Panc1 (cell line): ENCODE measurements around the gene MAPK10. TPM values are rescaled to one million over a fixed set of nuclear protein-coding genes. Genes with fewer than 3 reads are reported as not detected.

Experiments used
- ATAC-seq: fragments of 200-7000 bp; cut with Tn5 transposase; 2 replicates; pipeline ENCODE4 v1.9.1; 2020; ENCODE audit warnings: mild to moderate bottlenecking, moderate library complexity
- BruUV-seq: library from RNA; stranded (reverse); fragments of 400-500 nt; replicated peaks from 2 replicates; lab custom pipeline; 2021; lab: Mats Ljungman, UMichigan
- CTCF ChIA-PET: fragments of 300-600 bp; sonication (Branson Sonifier 250); formaldehyde crosslinking; loops from one replicate; lab custom pipeline; 2022; ENCODE audit warnings: antibody characterized with exemption; lab: Charles Lee
- POLR2A ChIA-PET: fragments of 300-600 bp; sonication (Branson Sonifier 250); formaldehyde crosslinking; loops from one replicate; lab custom pipeline; 2022; ENCODE audit warnings: antibody characterized with exemption; lab: Charles Lee
- DNase-seq: peaks from one replicate; pipeline ENCODE4 v3.0.0-alpha.2; 2010; ENCODE audit warnings: low read depth, low spot score
- H3K27ac ChIP-seq: 2 replicates; pipeline ENCODE4 v1.5.1; 2011; ENCODE audit warnings: mild to moderate bottlenecking, low read length, inconsistent platforms
- H3K27me3 ChIP-seq: fragments of 200-500 bp; sonication (Bioruptor generic); 2 replicates; pipeline ENCODE4 v1.6.0; 2014; ENCODE audit warnings: low read length, inconsistent platforms; ENCODE audit not compliant: control insufficient read depth, insufficient read depth
- H3K36me3 ChIP-seq: fragments of 200-500 bp; sonication (Bioruptor generic); 2 replicates; pipeline ENCODE4 v1.5.1; 2014; ENCODE audit warnings: inconsistent platforms, mild to moderate bottlenecking, low read length, moderate library complexity; ENCODE audit not compliant: control insufficient read depth, insufficient read depth
- H3K4me1 ChIP-seq: 2 replicates; pipeline ENCODE4 v1.5.1; 2011; ENCODE audit warnings: inconsistent platforms, mild to moderate bottlenecking, low read length, moderate library complexity; ENCODE audit not compliant: control insufficient read depth, insufficient read depth
- H3K4me3 ChIP-seq, 2 experiments: 2 replicates each; pipeline ENCODE4 v1.5.1; 2011 to 2012; ENCODE audit warnings: low read depth in 2 of 2, low read length in 2 of 2, mild to moderate bottlenecking in 2 of 2, inconsistent platforms in 1 of 2, moderate library complexity in 1 of 2
- H3K9me3 ChIP-seq: fragments of 200-500 bp; sonication (Bioruptor generic); 2 replicates; pipeline ENCODE4 v1.5.1; 2014; ENCODE audit warnings: low read depth, mild to moderate bottlenecking, inconsistent platforms, low read length, moderate library complexity; ENCODE audit not compliant: control insufficient read depth, insufficient read depth
- POLR2AphosphoS5 ChIP-seq: IDR thresholded peaks from 2 replicates; pipeline ENCODE4 v1.6.1; 2012; ENCODE audit warnings: mild to moderate bottlenecking, low read depth, low read length, moderate library complexity
- SIN3A ChIP-seq: IDR thresholded peaks from 2 replicates; pipeline ENCODE4 v1.6.1; 2012; ENCODE audit warnings: low read depth, mild to moderate bottlenecking, low read length, moderate library complexity, borderline replicate concordance; ENCODE audit not compliant: insufficient read depth
- TCF7L2 ChIP-seq: IDR thresholded peaks from 2 replicates; pipeline ENCODE4 v1.6.1; 2011; ENCODE audit warnings: mild to moderate bottlenecking, low read depth, low read length, inconsistent platforms
- in situ Hi-C: cut with HindIII; loops from 2 replicates; pipeline ENCODE4 v1.10.0; 2016; ENCODE audit warnings: low sequenced_read_pairs, low pct_unique_long_range_greater_than_20kb
- intact Hi-C: fragments of 100-400 bp; cut with micrococcal nuclease; formaldehyde crosslinking; loops from one replicate; pipeline ENCODE4 v1.10.0; 2022; ENCODE audit not compliant: unreplicated experiment
- total RNA-seq: library from RNA; stranded (reverse); gene quantifications from one replicate; pipeline ENCODE4 v1.2.1, GENCODE V29; 2021; ENCODE audit not compliant: unreplicated experiment
- TF ChIP-seq, protein P1 (sequence below): fragments of 450-650 bp; IDR thresholded peaks from 2 replicates; pipeline ENCODE4 v1.5.1; 2017; ENCODE audit warnings: mild to moderate bottlenecking
- TF ChIP-seq, protein P2 (sequence below), 2 experiments: IDR thresholded peaks; 2 replicates each; pipeline ENCODE4 v1.6.1; 2011 to 2012; ENCODE audit warnings: low read depth in 2 of 2, control low read depth in 1 of 2, low read length in 1 of 2, mild to moderate bottlenecking in 1 of 2, moderate library complexity in 1 of 2; ENCODE audit not compliant: insufficient read depth in 1 of 2

MAPK10 gene
- total RNA-seq, 1 experiment from 2014 or later: 0.85 TPM

DNA sequence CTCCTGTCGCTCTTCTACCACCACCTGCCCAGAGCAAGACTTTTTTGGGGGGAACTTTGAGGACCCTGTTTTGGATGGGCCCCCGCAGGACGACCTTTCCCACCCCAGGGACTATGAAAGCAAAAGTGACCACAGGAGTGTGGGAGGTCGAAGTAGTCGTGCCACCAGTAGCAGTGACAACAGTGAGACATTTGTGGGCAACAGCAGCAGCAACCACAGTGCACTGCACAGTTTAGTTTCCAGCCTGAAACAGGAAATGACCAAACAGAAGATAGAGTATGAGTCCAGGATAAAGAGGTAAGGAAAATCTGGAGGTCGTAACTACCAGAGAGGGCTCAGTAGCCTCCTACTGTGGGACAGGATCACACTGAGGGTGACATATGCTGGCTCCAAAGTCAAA lies 364.5 kb downstream of the MAPK10 start:
- Histone ChIP-seq H3K27ac (no peak overlapping the region), H3K27me3 (no peaks in the 10 kb centered on the region), H3K9me3 (no peaks in the 10 kb centered on the region), H3K4me3 (no peak overlapping the region), H3K4me1 (no peaks in the 10 kb centered on the region), H3K36me3 (no peaks in the 10 kb centered on the region)
- TF ChIP-seq POLR2AphosphoS5 (no peak), TCF7L2 (no peak), SIN3A (no peak)
- TF ChIP-seq, protein P1, sequence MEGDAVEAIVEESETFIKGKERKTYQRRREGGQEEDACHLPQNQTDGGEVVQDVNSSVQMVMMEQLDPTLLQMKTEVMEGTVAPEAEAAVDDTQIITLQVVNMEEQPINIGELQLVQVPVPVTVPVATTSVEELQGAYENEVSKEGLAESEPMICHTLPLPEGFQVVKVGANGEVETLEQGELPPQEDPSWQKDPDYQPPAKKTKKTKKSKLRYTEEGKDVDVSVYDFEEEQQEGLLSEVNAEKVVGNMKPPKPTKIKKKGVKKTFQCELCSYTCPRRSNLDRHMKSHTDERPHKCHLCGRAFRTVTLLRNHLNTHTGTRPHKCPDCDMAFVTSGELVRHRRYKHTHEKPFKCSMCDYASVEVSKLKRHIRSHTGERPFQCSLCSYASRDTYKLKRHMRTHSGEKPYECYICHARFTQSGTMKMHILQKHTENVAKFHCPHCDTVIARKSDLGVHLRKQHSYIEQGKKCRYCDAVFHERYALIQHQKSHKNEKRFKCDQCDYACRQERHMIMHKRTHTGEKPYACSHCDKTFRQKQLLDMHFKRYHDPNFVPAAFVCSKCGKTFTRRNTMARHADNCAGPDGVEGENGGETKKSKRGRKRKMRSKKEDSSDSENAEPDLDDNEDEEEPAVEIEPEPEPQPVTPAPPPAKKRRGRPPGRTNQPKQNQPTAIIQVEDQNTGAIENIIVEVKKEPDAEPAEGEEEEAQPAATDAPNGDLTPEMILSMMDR: no peak
- TF ChIP-seq, protein P2, sequence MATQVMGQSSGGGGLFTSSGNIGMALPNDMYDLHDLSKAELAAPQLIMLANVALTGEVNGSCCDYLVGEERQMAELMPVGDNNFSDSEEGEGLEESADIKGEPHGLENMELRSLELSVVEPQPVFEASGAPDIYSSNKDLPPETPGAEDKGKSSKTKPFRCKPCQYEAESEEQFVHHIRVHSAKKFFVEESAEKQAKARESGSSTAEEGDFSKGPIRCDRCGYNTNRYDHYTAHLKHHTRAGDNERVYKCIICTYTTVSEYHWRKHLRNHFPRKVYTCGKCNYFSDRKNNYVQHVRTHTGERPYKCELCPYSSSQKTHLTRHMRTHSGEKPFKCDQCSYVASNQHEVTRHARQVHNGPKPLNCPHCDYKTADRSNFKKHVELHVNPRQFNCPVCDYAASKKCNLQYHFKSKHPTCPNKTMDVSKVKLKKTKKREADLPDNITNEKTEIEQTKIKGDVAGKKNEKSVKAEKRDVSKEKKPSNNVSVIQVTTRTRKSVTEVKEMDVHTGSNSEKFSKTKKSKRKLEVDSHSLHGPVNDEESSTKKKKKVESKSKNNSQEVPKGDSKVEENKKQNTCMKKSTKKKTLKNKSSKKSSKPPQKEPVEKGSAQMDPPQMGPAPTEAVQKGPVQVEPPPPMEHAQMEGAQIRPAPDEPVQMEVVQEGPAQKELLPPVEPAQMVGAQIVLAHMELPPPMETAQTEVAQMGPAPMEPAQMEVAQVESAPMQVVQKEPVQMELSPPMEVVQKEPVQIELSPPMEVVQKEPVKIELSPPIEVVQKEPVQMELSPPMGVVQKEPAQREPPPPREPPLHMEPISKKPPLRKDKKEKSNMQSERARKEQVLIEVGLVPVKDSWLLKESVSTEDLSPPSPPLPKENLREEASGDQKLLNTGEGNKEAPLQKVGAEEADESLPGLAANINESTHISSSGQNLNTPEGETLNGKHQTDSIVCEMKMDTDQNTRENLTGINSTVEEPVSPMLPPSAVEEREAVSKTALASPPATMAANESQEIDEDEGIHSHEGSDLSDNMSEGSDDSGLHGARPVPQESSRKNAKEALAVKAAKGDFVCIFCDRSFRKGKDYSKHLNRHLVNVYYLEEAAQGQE (IDR thresholded peaks at IDR 0.05; ENCODE audit: insufficient read depth in 1 of 2, low read depth in 2 of 2, low read length in 1 of 2): no peak
- in situ Hi-C loops: no loop called here
- no peak for ATAC-seq
- intact Hi-C loops: no loop called here
- BruUV-seq: no TSS peak
- ChIA-PET POLR2A (no interaction called here), CTCF (no interaction called here)
- DNase-seq: no peak

DNA sequence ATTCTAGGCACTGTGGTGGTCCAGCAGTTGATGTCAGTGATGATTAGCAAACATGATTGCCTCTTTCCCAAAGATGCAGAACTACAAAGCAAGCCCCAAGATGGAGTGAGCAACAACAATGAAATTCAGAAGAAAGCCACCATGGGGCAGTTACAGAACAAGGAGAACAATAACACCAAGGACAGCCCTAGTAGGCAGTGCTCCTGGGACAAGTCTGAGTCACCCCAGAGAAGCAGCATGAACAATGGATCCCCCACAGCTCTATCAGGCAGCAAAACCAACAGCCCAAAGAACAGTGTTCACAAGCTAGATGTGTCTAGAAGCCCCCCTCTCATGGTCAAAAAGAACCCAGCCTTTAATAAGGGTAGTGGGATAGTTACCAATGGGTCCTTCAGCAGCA lies 365.3 kb downstream of the MAPK10 start:
- in situ Hi-C loops (no loop called here), intact Hi-C loops (no loop called here)
- DNase-seq (no peak), ATAC-seq (no peak)
- Histone ChIP-seq H3K27me3 (no peaks in the 10 kb centered on the region), H3K4me3 (no peak overlapping the region), H3K4me1 (no peaks in the 10 kb centered on the region), H3K36me3 (no peaks in the 10 kb centered on the region), H3K9me3 (no peaks in the 10 kb centered on the region), H3K27ac (no peak overlapping the region)
- BruUV-seq: no TSS peak
- no peak for TF ChIP-seq TCF7L2
- no peak for TF ChIP-seq POLR2AphosphoS5
- TF ChIP-seq, protein P2 (IDR thresholded peaks at IDR 0.05; ENCODE audit: insufficient read depth in 1 of 2, low read depth in 2 of 2, low read length in 1 of 2): no peak
- no peak for TF ChIP-seq SIN3A
- TF ChIP-seq, protein P1: no peak
- POLR2A ChIA-PET: no interaction called here
- CTCF ChIA-PET: no interaction called here
